Left colon (tissue), 2 donors: Measurements from ENCODE around the gene YPEL5. TPM values are rescaled to one million over a fixed set of nuclear protein-coding genes. Genes with fewer than 3 reads are reported as not detected.

Experiments used
- ATAC-seq: fragments of 200-7000 bp; cut with Tn5 transposase; one replicate; pipeline ENCODE4 v1.9.1; 2020; ENCODE audit warnings: mild to moderate bottlenecking, moderate library complexity
- DNase-seq, 2 donors: peaks; one replicate each; pipeline ENCODE4 v3.0.0-alpha.2; 2020
- intact Hi-C, 2 donors: fragments of 100-400 bp; cut with DNase I in 1 of 2; cut with micrococcal nuclease in 1 of 2; formaldehyde crosslinking; loops; one replicate each; pipeline versions ENCODE4 v1.11.2 to v1.14.0; 2022; cut with DNase I, micrococcal nuclease
- total RNA-seq, 2 donors: library from RNA; stranded (reverse); fragmentation: NEBNext Ultra II Directional; extraction: Animal tissue kit (Norgen Biotek cat#: 25700); gene quantifications; one replicate each; pipeline ENCODE4 v1.2.1, GENCODE V29; 2021
- donor health status: DM: no; HTN: no; CAD: no.
- donor health status: DM: yes; HTN: yes; CAD: no.

YPEL5 gene
- total RNA-seq, 2 donors from 2014 or later: 49.1 to 95.6 TPM

GRCh38 chr2:30190637-30191036, 43.8 kb downstream of the YPEL5 start:
- DNase-seq: no peak
- ATAC-seq: no peak

GRCh38 chr2:30191107-30191506, 44.3 kb downstream of the YPEL5 start:
- DNase-seq: no peak
- no peak for ATAC-seq
- intact Hi-C loops: no loop called here

More at GRCh38 chr2:30190637-30191036, 43.8 kb downstream of the YPEL5 start:
- intact Hi-C loops: no loop called here

GRCh38 chr2:30191819-30192271, 45.0 kb downstream of the YPEL5 start:
- intact Hi-C loops: no loop called here
- DNase-seq (no peak), ATAC-seq (no peak)

GRCh38 chr2:30192314-30192713, 45.5 kb downstream of the YPEL5 start:
- intact Hi-C loops: no loop called here
- no peak for DNase-seq
- ATAC-seq: no peak

- no peak for ATAC-seq
- intact Hi-C loops: no loop called here
- no peak for DNase-seq
Measured at GRCh38 chr2:30193104-30193681, 46.4 kb downstream of the YPEL5 start.

GRCh38 chr2:30194421-30194820, 47.6 kb downstream of the YPEL5 start:
- ATAC-seq (no peak), DNase-seq (no peak)
- intact Hi-C loops: no loop called here

- intact Hi-C loops: no loop called here
- ATAC-seq (no peak), DNase-seq (no peak)
Measured at GRCh38 chr2:30195016-30195415, 48.2 kb downstream of the YPEL5 start.

GRCh38 chr2:30197570-30198192, 50.9 kb downstream of the YPEL5 start:
- DNase-seq (no peak), ATAC-seq (no peak)
- intact Hi-C loops: no loop called here

- no peak for DNase-seq
- no peak for ATAC-seq
- intact Hi-C loops: no loop called here
Measured at GRCh38 chr2:30201990-30202389, 55.2 kb downstream of the YPEL5 start.

- ATAC-seq (no peak), DNase-seq (no peak)
- intact Hi-C loops: no loop called here
Measured at GRCh38 chr2:30203156-30203555, 56.3 kb downstream of the YPEL5 start.

- intact Hi-C loops: no loop called here
- ATAC-seq: no peak
- no peak for DNase-seq
Measured at GRCh38 chr2:30204281-30204680, 57.5 kb downstream of the YPEL5 start.

- DNase-seq: no peak
- intact Hi-C loops: loop anchor here in 1 of 2 donors (5.0 kb wide), 1 partner anchor 502 kb away; no protein-coding TSS in a partner anchor
- ATAC-seq: no peak
Measured at GRCh38 chr2:30205456-30205855, 58.6 kb downstream of the YPEL5 start.

- no peak for DNase-seq
- intact Hi-C loops: loop anchor here in 1 of 2 donors (5.0 kb wide), 1 partner anchor 501 kb away; no protein-coding TSS in a partner anchor
- no peak for ATAC-seq
Measured at GRCh38 chr2:30206461-30207430, 59.9 kb downstream of the YPEL5 start.

- DNase-seq (peak; percentile 46 to 58), ATAC-seq (peak; percentile 97)
- intact Hi-C loops: loop anchor here in 1 of 2 donors (5.0 kb wide), 1 partner anchor 499 kb away; no protein-coding TSS in a partner anchor
Measured at GRCh38 chr2:30208453-30208852, 61.6 kb downstream of the YPEL5 start.

- no peak for ATAC-seq
Measured at GRCh38 chr2:30209227-30209626, 62.4 kb downstream of the YPEL5 start.

More at GRCh38 chr2:30209227-30209626, 62.4 kb downstream of the YPEL5 start:
- no peak for DNase-seq
- intact Hi-C loops: loop anchor here in 1 of 2 donors (5.0 kb wide), 1 partner anchor 498 kb away; no protein-coding TSS in a partner anchor
